ENCODE data around the gene CYTH4.

DNA sequence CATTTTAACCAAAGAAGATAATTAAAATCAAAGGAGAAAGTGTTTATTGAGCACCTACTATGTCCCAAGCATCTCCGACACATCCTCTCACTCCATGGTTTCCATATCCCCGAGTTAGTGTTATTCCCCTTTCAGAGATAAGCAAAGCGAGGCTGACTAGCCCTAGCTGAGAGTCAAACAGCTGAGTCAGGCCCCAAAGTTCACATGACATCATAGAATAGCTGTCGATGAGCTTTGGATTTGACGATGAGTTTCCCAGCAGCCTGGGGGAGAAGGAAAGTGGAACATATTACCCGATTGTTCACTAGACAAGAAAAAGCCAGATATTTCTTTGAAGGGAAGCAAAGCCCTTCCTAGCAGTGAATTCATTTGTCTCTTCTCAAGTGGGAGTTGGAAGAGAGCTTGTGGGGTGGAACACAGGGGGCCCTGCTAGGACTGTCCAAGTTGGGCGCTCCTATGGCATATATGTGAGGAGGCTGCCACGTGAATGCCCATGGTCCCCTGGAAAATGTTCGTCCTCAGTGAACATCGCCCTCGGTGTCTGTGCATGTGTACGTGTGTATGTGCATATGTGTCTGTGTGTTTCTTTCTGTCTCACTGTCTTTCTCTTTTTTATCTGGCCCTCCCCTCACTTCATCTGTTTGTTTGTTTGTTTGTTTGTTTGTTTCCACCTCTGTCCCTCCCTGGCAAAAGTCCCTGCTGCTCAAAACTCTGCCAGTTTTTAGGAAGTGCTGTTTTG is 493 bp upstream of the CYTH4 start:
- TF ChIP-seq, protein P1, sequence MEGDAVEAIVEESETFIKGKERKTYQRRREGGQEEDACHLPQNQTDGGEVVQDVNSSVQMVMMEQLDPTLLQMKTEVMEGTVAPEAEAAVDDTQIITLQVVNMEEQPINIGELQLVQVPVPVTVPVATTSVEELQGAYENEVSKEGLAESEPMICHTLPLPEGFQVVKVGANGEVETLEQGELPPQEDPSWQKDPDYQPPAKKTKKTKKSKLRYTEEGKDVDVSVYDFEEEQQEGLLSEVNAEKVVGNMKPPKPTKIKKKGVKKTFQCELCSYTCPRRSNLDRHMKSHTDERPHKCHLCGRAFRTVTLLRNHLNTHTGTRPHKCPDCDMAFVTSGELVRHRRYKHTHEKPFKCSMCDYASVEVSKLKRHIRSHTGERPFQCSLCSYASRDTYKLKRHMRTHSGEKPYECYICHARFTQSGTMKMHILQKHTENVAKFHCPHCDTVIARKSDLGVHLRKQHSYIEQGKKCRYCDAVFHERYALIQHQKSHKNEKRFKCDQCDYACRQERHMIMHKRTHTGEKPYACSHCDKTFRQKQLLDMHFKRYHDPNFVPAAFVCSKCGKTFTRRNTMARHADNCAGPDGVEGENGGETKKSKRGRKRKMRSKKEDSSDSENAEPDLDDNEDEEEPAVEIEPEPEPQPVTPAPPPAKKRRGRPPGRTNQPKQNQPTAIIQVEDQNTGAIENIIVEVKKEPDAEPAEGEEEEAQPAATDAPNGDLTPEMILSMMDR (IDR thresholded peaks at IDR 0.05), result no peak
- no peak for TF ChIP-seq POLR2A (IDR thresholded peaks at IDR 0.05)

All from uterus (tissue), 2 donors.